Loucy (cell line): ENCODE results near the gene ABHD10.

Experiments used
- H2AFZ ChIP-seq: fragments of 200-600 bp; sonication (generic); 2 replicates; pipeline ENCODE4 v1.6.0; 2016; ENCODE audit warnings: antibody characterized with exemption, mild to moderate bottlenecking, low read length, moderate library complexity
- H3F3A ChIP-seq: fragments of 200-600 bp; 2 replicates; pipeline ENCODE4 v1.6.0; 2016; ENCODE audit warnings: antibody characterized with exemption, low read depth, mild to moderate bottlenecking
- H3K27me3 ChIP-seq: fragments of 200-600 bp; sonication (generic); 2 replicates; pipeline ENCODE4 v1.6.1; 2014; ENCODE audit warnings: low read length, mild to moderate bottlenecking; ENCODE audit not compliant: insufficient read depth, poor library complexity, severe bottlenecking
- H3K36me3 ChIP-seq: fragments of 200-600 bp; sonication (generic); 2 replicates; pipeline ENCODE4 v1.6.1; 2016; ENCODE audit warnings: low read length; ENCODE audit not compliant: insufficient read depth
- H3K4me1 ChIP-seq: fragments of 200-600 bp; sonication (generic); 2 replicates; pipeline ENCODE4 v1.5.1; 2014; ENCODE audit warnings: low read length, mild to moderate bottlenecking; ENCODE audit not compliant: insufficient read depth, poor library complexity, severe bottlenecking
- H3K4me2 ChIP-seq: fragments of 200-600 bp; sonication (generic); 2 replicates; pipeline ENCODE4 v1.6.0; 2014; ENCODE audit warnings: antibody characterized with exemption, low read length, low read depth, mild to moderate bottlenecking; ENCODE audit not compliant: poor library complexity, severe bottlenecking
- H3K4me3 ChIP-seq: fragments of 200-600 bp; sonication (generic); 2 replicates; pipeline ENCODE4 v1.5.1; 2014; ENCODE audit warnings: low read length, mild to moderate bottlenecking, mixed read lengths; ENCODE audit not compliant: poor library complexity, severe bottlenecking
- H3K79me2 ChIP-seq: fragments of 200-600 bp; sonication (generic); 2 replicates; pipeline ENCODE4 v1.6.1; 2014; ENCODE audit warnings: low read length; ENCODE audit not compliant: insufficient read depth
- H3K9ac ChIP-seq: fragments of 200-600 bp; sonication (generic); 2 replicates; pipeline ENCODE4 v1.6.0; 2014; ENCODE audit warnings: mild to moderate bottlenecking, low read depth, low read length, moderate library complexity; ENCODE audit not compliant: poor library complexity, severe bottlenecking
- H3K9me2 ChIP-seq: fragments of 200-600 bp; sonication (generic); replicated peaks from 2 replicates; pipeline ENCODE4 v1.6.1; 2016; ENCODE audit warnings: low read depth, low read length, mixed read lengths
- H3K9me3 ChIP-seq: fragments of 200-600 bp; sonication (generic); 2 replicates; pipeline ENCODE4 v1.6.1; 2014; ENCODE audit warnings: mild to moderate bottlenecking, antibody characterized with exemption, low read length, low read depth; ENCODE audit not compliant: insufficient read depth
- H4K20me1 ChIP-seq: fragments of 200-600 bp; sonication (generic); 2 replicates; pipeline ENCODE4 v1.6.0; 2014; ENCODE audit warnings: antibody characterized with exemption, low read length, mild to moderate bottlenecking; ENCODE audit not compliant: insufficient read depth, poor library complexity, severe bottlenecking
- EZH2phosphoT487 ChIP-seq: fragments of 200-600 bp; IDR thresholded peaks from 2 replicates; pipeline ENCODE4 v1.6.1; 2018; ENCODE audit warnings: antibody characterized with exemption, mild to moderate bottlenecking, moderate library complexity, borderline replicate concordance
- TF ChIP-seq, protein P1 (sequence below): fragments of 200-600 bp; sonication (generic); conservative IDR thresholded peaks from 2 replicates; pipeline ENCODE4 v1.5.1; 2014; ENCODE audit warnings: mild to moderate bottlenecking, antibody characterized with exemption, low read length

ABHD10 gene

DNA sequence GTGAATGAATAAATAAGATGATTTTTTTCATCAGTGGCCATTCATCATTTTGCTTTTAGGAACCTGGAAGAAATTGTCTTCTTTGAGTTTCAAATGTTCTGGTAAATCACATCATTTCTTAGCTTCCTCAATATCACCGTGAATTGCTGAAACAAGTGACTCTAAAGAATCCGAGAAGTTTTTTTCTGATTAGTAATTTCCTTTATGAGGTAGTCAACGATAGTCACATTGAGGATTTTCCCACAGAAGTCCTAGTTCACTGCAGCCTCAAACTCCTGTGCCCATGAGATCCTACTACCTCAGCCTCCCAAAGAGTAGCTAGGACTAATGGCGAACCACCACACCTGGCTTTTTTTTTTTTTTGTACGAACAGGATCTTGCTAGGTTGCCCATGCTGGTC is 52.1 kb downstream of the ABHD10 start:
- Histone ChIP-seq H3K9ac (no peak overlapping the region), H2AFZ (no peak overlapping the region), H3K9me3 (no peaks in the 10 kb centered on the region), H4K20me1 (no peaks in the 10 kb centered on the region), H3K9me2 (no peaks in the 10 kb centered on the region), H3K36me3 (no peaks in the 10 kb centered on the region), H3F3A (no peaks in the 10 kb centered on the region), H3K4me1 (no peaks in the 10 kb centered on the region), H3K27me3 (no peaks in the 10 kb centered on the region), H3K4me3 (no peak overlapping the region), H3K79me2 (no peaks in the 10 kb centered on the region), H3K4me2 (no peak overlapping the region)
- no peak for TF ChIP-seq EZH2phosphoT487
- TF ChIP-seq, protein P1, sequence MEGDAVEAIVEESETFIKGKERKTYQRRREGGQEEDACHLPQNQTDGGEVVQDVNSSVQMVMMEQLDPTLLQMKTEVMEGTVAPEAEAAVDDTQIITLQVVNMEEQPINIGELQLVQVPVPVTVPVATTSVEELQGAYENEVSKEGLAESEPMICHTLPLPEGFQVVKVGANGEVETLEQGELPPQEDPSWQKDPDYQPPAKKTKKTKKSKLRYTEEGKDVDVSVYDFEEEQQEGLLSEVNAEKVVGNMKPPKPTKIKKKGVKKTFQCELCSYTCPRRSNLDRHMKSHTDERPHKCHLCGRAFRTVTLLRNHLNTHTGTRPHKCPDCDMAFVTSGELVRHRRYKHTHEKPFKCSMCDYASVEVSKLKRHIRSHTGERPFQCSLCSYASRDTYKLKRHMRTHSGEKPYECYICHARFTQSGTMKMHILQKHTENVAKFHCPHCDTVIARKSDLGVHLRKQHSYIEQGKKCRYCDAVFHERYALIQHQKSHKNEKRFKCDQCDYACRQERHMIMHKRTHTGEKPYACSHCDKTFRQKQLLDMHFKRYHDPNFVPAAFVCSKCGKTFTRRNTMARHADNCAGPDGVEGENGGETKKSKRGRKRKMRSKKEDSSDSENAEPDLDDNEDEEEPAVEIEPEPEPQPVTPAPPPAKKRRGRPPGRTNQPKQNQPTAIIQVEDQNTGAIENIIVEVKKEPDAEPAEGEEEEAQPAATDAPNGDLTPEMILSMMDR: no peak

DNA sequence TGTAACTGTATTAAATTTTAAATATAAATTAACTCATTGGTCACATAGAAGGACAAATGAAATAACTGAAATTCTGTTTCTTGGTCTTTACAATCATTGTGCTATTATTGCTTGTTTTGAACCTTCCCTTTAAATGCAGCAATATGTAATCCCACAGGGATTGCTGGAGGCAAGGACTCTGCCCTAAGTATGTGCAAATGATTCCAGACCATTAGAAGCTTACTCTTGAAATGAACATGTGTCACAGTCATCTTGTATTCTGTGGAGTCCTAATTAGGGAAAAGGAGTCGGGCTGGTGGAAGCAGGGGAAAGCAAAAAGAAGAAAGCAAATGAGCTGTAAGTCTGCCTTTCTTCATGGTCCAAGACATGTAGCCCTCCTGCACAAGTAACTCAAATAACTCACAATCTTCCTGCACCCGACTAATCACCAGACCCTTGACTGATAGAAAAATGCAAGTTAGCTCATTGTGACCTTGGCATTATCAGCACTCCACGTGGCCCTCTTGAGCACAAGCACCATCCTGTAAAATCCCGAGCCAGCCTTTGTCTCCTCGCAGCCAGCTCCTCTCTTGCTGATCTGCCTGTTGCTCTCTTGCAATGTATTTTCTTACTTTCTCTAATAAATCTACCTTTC is 53.4 kb downstream of the ABHD10 start:
- H3K4me1 ChIP-seq: no peaks in the 10 kb centered on the region
- TF ChIP-seq EZH2phosphoT487: no peak
- TF ChIP-seq, protein P1: no peak

DNA sequence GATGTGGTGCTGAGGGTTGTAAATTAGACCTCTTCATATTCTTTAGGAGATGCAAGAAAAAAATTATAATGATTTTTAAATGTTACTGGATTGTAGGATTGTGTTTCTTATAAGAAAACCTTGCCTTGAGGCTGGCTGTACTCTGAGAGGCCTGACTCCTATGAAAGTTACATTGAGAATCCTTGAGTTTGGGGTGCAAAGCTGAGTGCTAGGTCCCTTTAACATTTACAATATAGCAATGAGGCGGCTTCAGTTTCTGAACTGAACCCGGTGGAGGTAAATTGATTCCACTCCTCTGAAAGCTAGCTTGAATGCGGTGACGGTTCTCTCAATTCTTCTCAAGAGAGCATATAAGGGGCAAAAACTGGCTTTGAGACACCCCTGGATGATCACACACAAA is 55.6 kb downstream of the ABHD10 start, which contains the start of gene TMPRSS7:
Gene TMPRSS7, plus strand, starts transcription at position 301 of the 400 bp plus-strand sequence. CDS start 110 bp downstream, outside the sequence.
- no peak for TF ChIP-seq EZH2phosphoT487
- TF ChIP-seq, protein P1: no peak
- no peaks in the 10 kb centered on the region for H4K20me1 ChIP-seq
- no peak within 1 kb of the TSS for H2AFZ ChIP-seq
- H3K4me1 ChIP-seq: no peaks in the 10 kb centered on the region
- H3K4me3 ChIP-seq: no peak within 1 kb of the TSS
- H3K9me3 ChIP-seq: no peaks in the 10 kb centered on the region
- H3K36me3 ChIP-seq: no peaks in the 10 kb centered on the region
- no peak within 1 kb of the TSS for H3K4me2 ChIP-seq
- no peaks in the 10 kb centered on the region for H3K27me3 ChIP-seq
- no peaks in the 10 kb centered on the region for H3K79me2 ChIP-seq
- H3F3A ChIP-seq: no peaks in the 10 kb centered on the region
- H3K9me2 ChIP-seq: no peaks in the 10 kb centered on the region
- H3K9ac ChIP-seq: no peak within 1 kb of the TSS

More for the DNA sequence above, 53.4 kb downstream of the ABHD10 start:
- Histone ChIP-seq H3K4me2 (no peak overlapping the region), H3F3A (no peaks in the 10 kb centered on the region), H3K79me2 (no peaks in the 10 kb centered on the region), H4K20me1 (no peaks in the 10 kb centered on the region), H3K9me3 (no peaks in the 10 kb centered on the region), H3K4me3 (no peak overlapping the region), H3K9ac (no peak overlapping the region), H3K36me3 (no peaks in the 10 kb centered on the region), H3K27me3 (no peaks in the 10 kb centered on the region), H3K9me2 (no peaks in the 10 kb centered on the region), H2AFZ (no peak overlapping the region)
